ENCODE measurements around the gene KAZN.

- TF ChIP-seq CTCF (IDR thresholded peaks at IDR 0.05; ENCODE audit: low read depth, low read length, poor library complexity, severe bottlenecking) (no peak), EZH2phosphoT487 (IDR thresholded peaks at IDR 0.05; ENCODE audit: borderline replicate concordance, low read length) (no peak)
Observed at GRCh38 chr1:15039017-15039648, 440.6 kb downstream of the KAZN start.
